Ishikawa (cell line): ENCODE results near the gene GPD2.

Experiments used
- TAF1 ChIP-seq: IDR thresholded peaks from 2 replicates; pipeline ENCODE4 v1.6.1; 2012; ENCODE audit warnings: low read depth, mild to moderate bottlenecking
- TEAD4 ChIP-seq: IDR thresholded peaks from 2 replicates; pipeline ENCODE4 v1.6.1; 2012
- TF ChIP-seq, protein P1 (sequence below): IDR thresholded peaks from 2 replicates; pipeline ENCODE4 v1.6.1; 2012; ENCODE audit warnings: low read depth, mild to moderate bottlenecking
- TF ChIP-seq, protein P2 (sequence below): IDR thresholded peaks from 2 replicates; pipeline ENCODE4 v1.6.1; 2012

DNA sequence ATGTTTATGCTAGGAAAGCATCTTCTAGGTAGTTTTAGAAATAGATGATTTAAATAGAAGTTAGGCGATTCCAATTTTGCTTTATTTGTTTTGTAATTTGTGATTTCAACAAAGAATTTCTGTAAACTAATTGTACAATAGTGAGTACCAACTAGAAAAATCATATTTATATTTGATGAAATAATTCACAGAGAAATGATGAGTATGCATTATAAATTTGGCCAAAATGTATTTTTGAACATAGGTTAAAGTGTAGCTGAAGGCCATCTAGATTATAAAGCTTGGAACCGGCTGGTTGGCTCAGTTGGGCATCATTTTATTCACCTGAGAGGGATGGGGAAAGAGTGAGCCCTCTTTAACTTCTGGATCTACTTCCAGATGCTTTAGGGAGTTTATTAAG is 50.4 kb downstream of the GPD2 start:
- TF ChIP-seq, protein P1, sequence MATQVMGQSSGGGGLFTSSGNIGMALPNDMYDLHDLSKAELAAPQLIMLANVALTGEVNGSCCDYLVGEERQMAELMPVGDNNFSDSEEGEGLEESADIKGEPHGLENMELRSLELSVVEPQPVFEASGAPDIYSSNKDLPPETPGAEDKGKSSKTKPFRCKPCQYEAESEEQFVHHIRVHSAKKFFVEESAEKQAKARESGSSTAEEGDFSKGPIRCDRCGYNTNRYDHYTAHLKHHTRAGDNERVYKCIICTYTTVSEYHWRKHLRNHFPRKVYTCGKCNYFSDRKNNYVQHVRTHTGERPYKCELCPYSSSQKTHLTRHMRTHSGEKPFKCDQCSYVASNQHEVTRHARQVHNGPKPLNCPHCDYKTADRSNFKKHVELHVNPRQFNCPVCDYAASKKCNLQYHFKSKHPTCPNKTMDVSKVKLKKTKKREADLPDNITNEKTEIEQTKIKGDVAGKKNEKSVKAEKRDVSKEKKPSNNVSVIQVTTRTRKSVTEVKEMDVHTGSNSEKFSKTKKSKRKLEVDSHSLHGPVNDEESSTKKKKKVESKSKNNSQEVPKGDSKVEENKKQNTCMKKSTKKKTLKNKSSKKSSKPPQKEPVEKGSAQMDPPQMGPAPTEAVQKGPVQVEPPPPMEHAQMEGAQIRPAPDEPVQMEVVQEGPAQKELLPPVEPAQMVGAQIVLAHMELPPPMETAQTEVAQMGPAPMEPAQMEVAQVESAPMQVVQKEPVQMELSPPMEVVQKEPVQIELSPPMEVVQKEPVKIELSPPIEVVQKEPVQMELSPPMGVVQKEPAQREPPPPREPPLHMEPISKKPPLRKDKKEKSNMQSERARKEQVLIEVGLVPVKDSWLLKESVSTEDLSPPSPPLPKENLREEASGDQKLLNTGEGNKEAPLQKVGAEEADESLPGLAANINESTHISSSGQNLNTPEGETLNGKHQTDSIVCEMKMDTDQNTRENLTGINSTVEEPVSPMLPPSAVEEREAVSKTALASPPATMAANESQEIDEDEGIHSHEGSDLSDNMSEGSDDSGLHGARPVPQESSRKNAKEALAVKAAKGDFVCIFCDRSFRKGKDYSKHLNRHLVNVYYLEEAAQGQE = no peak
- TF ChIP-seq, protein P2, sequence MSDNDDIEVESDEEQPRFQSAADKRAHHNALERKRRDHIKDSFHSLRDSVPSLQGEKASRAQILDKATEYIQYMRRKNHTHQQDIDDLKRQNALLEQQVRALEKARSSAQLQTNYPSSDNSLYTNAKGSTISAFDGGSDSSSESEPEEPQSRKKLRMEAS = no peak
- no peak for TF ChIP-seq TEAD4
- no peak for TF ChIP-seq TAF1
